AG04450 (cell line): ENCODE data around the gene RPS6KA5. TPM values are rescaled to one million over a fixed set of nuclear protein-coding genes. Genes with fewer than 3 reads are reported as not detected.

ENCODE experiments used
- CTCF ChIA-PET: fragments of 300-600, 350-600 bp; formaldehyde crosslinking; extraction: SDS; loops from one replicate; lab custom pipeline; 2022; ENCODE audit warnings: antibody characterized with exemption, inconsistent platforms; lab: Charles Lee
- POLR2A ChIA-PET: fragments of 350-600 bp; formaldehyde crosslinking; extraction: SDS; loops from one replicate; lab custom pipeline; 2021; ENCODE audit warnings: antibody characterized with exemption, inconsistent platforms; lab: Yijun Ruan, JAX
- DNase-seq: peaks from one replicate; pipeline ENCODE4 v3.0.0-alpha.2; 2011; ENCODE audit warnings: low read depth, low spot score
- H3K27ac ChIP-seq: one replicate; pipeline ENCODE4 v1.5.1; 2012; ENCODE audit warnings: low read depth, low read length, control low read depth
- H3K27me3 ChIP-seq: one replicate; pipeline ENCODE4 v1.6.0; 2012; ENCODE audit warnings: low read length; ENCODE audit not compliant: control insufficient read depth, insufficient read depth
- H3K4me3 ChIP-seq: 2 replicates; pipeline ENCODE4 v1.5.1; 2011; ENCODE audit warnings: mild to moderate bottlenecking, low read depth, low read length, control low read depth
- H3K9me3 ChIP-seq: 2 replicates; pipeline ENCODE4 v1.5.1; 2012; ENCODE audit warnings: low read length; ENCODE audit not compliant: control insufficient read depth, insufficient read depth
- polyA plus RNA-seq: library from polyadenylated mRNA; depleted of rRNA; stranded (reverse); fragments of >200 nt; gene quantifications from 2 replicates; pipeline ENCODE4 v1.2.3, GENCODE V29; 2011
- TF ChIP-seq, protein P1 (sequence below): IDR thresholded peaks from 2 replicates; pipeline ENCODE4 v1.5.1; 2011; ENCODE audit warnings: low read depth, low read length, control low read depth, inconsistent platforms

RPS6KA5 gene
- polyA plus RNA-seq, 1 experiment: 1.5 TPM

- H3K9me3 ChIP-seq: no peaks in the 10 kb centered on the region
- H3K27me3 ChIP-seq: peaks cover 2% of the 10 kb centered on the region
- TF ChIP-seq, protein P1, sequence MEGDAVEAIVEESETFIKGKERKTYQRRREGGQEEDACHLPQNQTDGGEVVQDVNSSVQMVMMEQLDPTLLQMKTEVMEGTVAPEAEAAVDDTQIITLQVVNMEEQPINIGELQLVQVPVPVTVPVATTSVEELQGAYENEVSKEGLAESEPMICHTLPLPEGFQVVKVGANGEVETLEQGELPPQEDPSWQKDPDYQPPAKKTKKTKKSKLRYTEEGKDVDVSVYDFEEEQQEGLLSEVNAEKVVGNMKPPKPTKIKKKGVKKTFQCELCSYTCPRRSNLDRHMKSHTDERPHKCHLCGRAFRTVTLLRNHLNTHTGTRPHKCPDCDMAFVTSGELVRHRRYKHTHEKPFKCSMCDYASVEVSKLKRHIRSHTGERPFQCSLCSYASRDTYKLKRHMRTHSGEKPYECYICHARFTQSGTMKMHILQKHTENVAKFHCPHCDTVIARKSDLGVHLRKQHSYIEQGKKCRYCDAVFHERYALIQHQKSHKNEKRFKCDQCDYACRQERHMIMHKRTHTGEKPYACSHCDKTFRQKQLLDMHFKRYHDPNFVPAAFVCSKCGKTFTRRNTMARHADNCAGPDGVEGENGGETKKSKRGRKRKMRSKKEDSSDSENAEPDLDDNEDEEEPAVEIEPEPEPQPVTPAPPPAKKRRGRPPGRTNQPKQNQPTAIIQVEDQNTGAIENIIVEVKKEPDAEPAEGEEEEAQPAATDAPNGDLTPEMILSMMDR: no peak
- ChIA-PET CTCF (no interaction called here), POLR2A (no interaction called here)
- no peak for DNase-seq
- no peak overlapping the region for H3K4me3 ChIP-seq
- H3K27ac ChIP-seq: no peak overlapping the region
These were observed 8.2 kb upstream of the RPS6KA5 start for GRCh38 chr14:91068642-91069041.

- POLR2A ChIA-PET: no interaction called here
- H3K9me3 ChIP-seq: no peaks in the 10 kb centered on the region
- H3K27me3 ChIP-seq: peaks cover 2% of the 10 kb centered on the region
- no peak for DNase-seq
- CTCF ChIA-PET: no interaction called here
- no peak overlapping the region for H3K4me3 ChIP-seq
- no peak overlapping the region for H3K27ac ChIP-seq
- TF ChIP-seq, protein P1: no peak
These were observed 6.7 kb upstream of the RPS6KA5 start for GRCh38 chr14:91067186-91067585.

DNA sequence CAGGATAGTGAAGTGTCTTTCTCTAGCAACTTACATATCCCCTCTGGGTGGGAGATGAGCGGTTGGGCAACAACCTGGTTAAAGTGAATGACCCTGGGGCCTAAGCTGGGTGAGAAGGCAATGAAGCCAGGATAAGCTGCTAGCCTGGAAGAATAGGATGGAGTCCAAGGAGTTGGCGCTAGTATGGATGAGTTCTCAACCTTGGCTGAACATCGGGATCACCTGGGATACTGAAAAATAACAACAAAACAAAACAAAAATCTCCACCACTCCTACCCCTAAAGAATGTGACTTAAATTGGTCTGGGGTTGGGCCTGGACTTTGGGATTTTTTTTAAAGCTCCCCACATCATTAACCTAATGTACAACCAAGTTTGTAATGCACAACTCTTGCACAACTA, 4.8 kb upstream of the RPS6KA5 start:
- no peak for DNase-seq
- CTCF ChIA-PET: interaction anchor here (1.2 to 2.9 kb wide), 2 partner anchors 108 to 112 kb away, joined by 4 to 11 read pairs; no protein-coding TSS in a partner anchor
- H3K27me3 ChIP-seq: peaks cover 2% of the 10 kb centered on the region

DNA sequence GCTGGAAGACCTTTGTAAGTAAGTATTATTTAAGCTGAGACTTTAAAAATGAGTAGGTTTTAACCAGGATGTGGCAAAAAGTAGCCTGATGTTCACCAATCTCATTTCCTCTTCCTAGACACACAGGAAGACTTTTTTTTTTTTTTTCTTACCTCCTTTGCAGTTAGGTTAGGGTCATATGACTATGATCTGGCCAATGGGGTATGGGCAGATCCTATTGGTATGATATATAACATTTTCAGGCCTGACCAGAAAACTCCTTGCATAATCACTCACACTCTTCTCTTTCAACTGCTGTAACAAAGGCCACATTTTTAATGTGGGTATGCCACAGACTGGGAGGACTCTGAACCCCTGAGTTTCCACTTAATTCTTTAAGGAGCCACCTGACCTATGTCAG, 2.7 kb upstream of the RPS6KA5 start:
- no peak overlapping the region for H3K4me3 ChIP-seq
- peaks cover 2% of the 10 kb centered on the region for H3K27me3 ChIP-seq
- ChIA-PET CTCF (interaction anchor here (0.5 to 2.9 kb wide), 2 partner anchors 97 to 110 kb away, joined by 7 to 11 read pairs; no protein-coding TSS in a partner anchor), POLR2A (interaction anchor here (0.7 kb wide), 1 partner anchor 34 kb away, joined by 3 read pairs; no protein-coding TSS in a partner anchor)
- TF ChIP-seq, protein P1: no peak
- H3K9me3 ChIP-seq: no peaks in the 10 kb centered on the region
- no peak overlapping the region for H3K27ac ChIP-seq
- DNase-seq: no peak

More for the DNA sequence above, 4.8 kb upstream of the RPS6KA5 start:
- POLR2A ChIA-PET: no interaction called here
- TF ChIP-seq, protein P1: no peak
- no peaks in the 10 kb centered on the region for H3K9me3 ChIP-seq
- no peak overlapping the region for H3K4me3 ChIP-seq
- no peak overlapping the region for H3K27ac ChIP-seq

- no peak overlapping the region for H3K27ac ChIP-seq
- no peak for DNase-seq
- peaks cover 2% of the 10 kb centered on the region for H3K27me3 ChIP-seq
- CTCF ChIA-PET: interaction anchor here (0.5 to 5.1 kb wide), 4 partner anchors 98 to 223 kb away, joined by 7 to 66 read pairs (median 9); no protein-coding TSS in a partner anchor
- POLR2A ChIA-PET: interaction anchor here (0.7 kb wide), 1 partner anchor 34 kb away, joined by 3 read pairs; no protein-coding TSS in a partner anchor
- H3K9me3 ChIP-seq: no peaks in the 10 kb centered on the region
- no peak overlapping the region for H3K4me3 ChIP-seq
- TF ChIP-seq, protein P1: no peak
These were observed 2.2 kb upstream of the RPS6KA5 start for GRCh38 chr14:91062600-91062999.
